Endothelial cell of umbilical vein (primary cell): ENCODE measurements around the gene SPIRE1. TPM values are rescaled to one million over a fixed set of nuclear protein-coding genes. Genes with fewer than 3 reads are reported as not detected.

Source experiments
- BruUV-seq: library from RNA; stranded (reverse); fragments of 400-500 nt; replicated peaks from 2 replicates; lab custom pipeline; 2021; lab: Mats Ljungman, UMichigan
- CTCF ChIA-PET: fragments of 300-600, 350-600 bp; sonication (Branson Sonifier 250); formaldehyde crosslinking; loops from one replicate; lab custom pipeline; 2021; ENCODE audit warnings: antibody characterized with exemption, inconsistent platforms; lab: Charles Lee
- POLR2A ChIA-PET: fragments of 300-600, 350-600 bp; sonication (Branson Sonifier 250); formaldehyde crosslinking; loops from one replicate; lab custom pipeline; 2021; ENCODE audit warnings: antibody characterized with exemption, inconsistent platforms; lab: Charles Lee
- DNase-seq: peaks from one replicate; pipeline ENCODE4 v3.0.0-alpha.2; 2011; ENCODE audit warnings: low read depth, low spot score
- FAIRE-seq: peaks from 2 replicates; lab custom pipeline; 2011; peaks lifted over from hg19 to GRCh38; lab: Jason Lieb, UNC
- H2AFZ ChIP-seq: 2 replicates; pipeline ENCODE4 v1.6.0; 2012; ENCODE audit warnings: low read depth, low read length, control low read depth, inconsistent platforms
- H3K27ac ChIP-seq: 2 replicates; pipeline ENCODE4 v1.5.1; 2011; ENCODE audit warnings: low read depth, mild to moderate bottlenecking, control low read depth, low read length, moderate library complexity; ENCODE audit not compliant: insufficient read depth
- H3K27me3 ChIP-seq, 2 experiments: 2 replicates each; pipeline versions ENCODE4 v1.6.0 to v1.6.1; 2011; ENCODE audit warnings: low read length in 2 of 2, mixed read lengths in 1 of 2; ENCODE audit not compliant: control insufficient read depth in 2 of 2, insufficient read depth in 2 of 2
- H3K36me3 ChIP-seq, 2 experiments: 2 replicates in 1 of 2; 3 replicates in 1 of 2; pipeline ENCODE4 v1.5.1; 2011; ENCODE audit warnings: low read length in 2 of 2, mild to moderate bottlenecking in 1 of 2, moderate library complexity in 1 of 2; ENCODE audit not compliant: control insufficient read depth in 2 of 2, insufficient read depth in 2 of 2; ENCODE audit errors: extremely low read depth in 1 of 2
- H3K4me1 ChIP-seq: 3 replicates; pipeline ENCODE4 v1.5.1; 2011; ENCODE audit warnings: mild to moderate bottlenecking, low read length; ENCODE audit not compliant: control insufficient read depth, insufficient read depth; ENCODE audit errors: extremely low read depth
- H3K4me2 ChIP-seq: 2 replicates; pipeline ENCODE4 v1.6.1; 2011; ENCODE audit warnings: low read length, control low read depth, mixed read lengths; ENCODE audit not compliant: insufficient read depth
- H3K4me3 ChIP-seq, 3 experiments: fragments of 200-600 bp in 1 of 3; sonication (generic), shearing (Covaris generic) in 1 of 3; replicated peaks in 1 of 3; 2 replicates each; pipeline ENCODE4 v1.5.1; 2011 to 2016; ENCODE audit warnings: control low read depth in 3 of 3, low read length in 3 of 3, mild to moderate bottlenecking in 2 of 3, inconsistent platforms in 1 of 3, low read depth in 1 of 3, moderate library complexity in 1 of 3; ENCODE audit not compliant: insufficient read depth in 1 of 3
- H3K79me2 ChIP-seq: 2 replicates; pipeline ENCODE4 v1.6.0; 2012; ENCODE audit warnings: low read length, inconsistent platforms; ENCODE audit not compliant: control insufficient read depth, insufficient read depth
- H3K9ac ChIP-seq: replicated peaks from 2 replicates; pipeline ENCODE3; 2011; ENCODE audit warnings: low read length, control low read depth; ENCODE audit not compliant: insufficient read depth; ENCODE audit errors: extremely low read depth
- H3K9me1 ChIP-seq: replicated peaks from 3 replicates; pipeline ENCODE4 v1.6.0; 2011; ENCODE audit warnings: mild to moderate bottlenecking, low read length; ENCODE audit not compliant: control insufficient read depth, insufficient read depth; ENCODE audit errors: extremely low read depth
- H3K9me3 ChIP-seq: replicated peaks from 2 replicates; pipeline ENCODE4 v1.5.1; 2012; ENCODE audit warnings: low read length, inconsistent platforms; ENCODE audit not compliant: control insufficient read depth, insufficient read depth
- H4K20me1 ChIP-seq: replicated peaks from 2 replicates; pipeline ENCODE3; 2011; ENCODE audit warnings: mild to moderate bottlenecking, low read length; ENCODE audit not compliant: control insufficient read depth, insufficient read depth; ENCODE audit errors: extremely low read depth
- CTCF ChIP-seq, 2 donors: IDR thresholded peaks; 1 replicate in 1 of 2; 2 replicates in 1 of 2; pipeline ENCODE4 v1.5.1; 2011; ENCODE audit warnings: low read length in 2 of 2, mild to moderate bottlenecking in 2 of 2, moderate library complexity in 2 of 2, control low read depth in 1 of 2, inconsistent platforms in 1 of 2, low read depth in 1 of 2; ENCODE audit not compliant: insufficient read depth in 1 of 2; ENCODE audit errors: extremely low read depth in 1 of 2
- EZH2 ChIP-seq: IDR thresholded peaks from 2 replicates; pipeline ENCODE4 v1.6.1; 2012; ENCODE audit warnings: borderline replicate concordance, low read depth, mild to moderate bottlenecking, moderate library complexity, low read length, inconsistent platforms; ENCODE audit not compliant: severe bottlenecking
- FOS ChIP-seq: IDR thresholded peaks from 2 replicates; pipeline ENCODE4 v1.6.1; 2011; ENCODE audit warnings: mild to moderate bottlenecking, low read length, moderate library complexity, borderline replicate concordance; ENCODE audit not compliant: insufficient read depth
- GATA2 ChIP-seq: IDR thresholded peaks from 2 replicates; pipeline ENCODE4 v1.7.0; 2011; ENCODE audit warnings: low read depth, mild to moderate bottlenecking, moderate library complexity, mixed read lengths, low read length; ENCODE audit not compliant: insufficient read length, insufficient read depth
- JUN ChIP-seq: IDR thresholded peaks from 2 replicates; pipeline ENCODE4 v1.6.1; 2011; ENCODE audit warnings: borderline replicate concordance, low read depth; ENCODE audit not compliant: insufficient read length, insufficient read depth
- MAX ChIP-seq: IDR thresholded peaks from 2 replicates; pipeline ENCODE4 v1.6.1; 2011; ENCODE audit not compliant: insufficient read depth, insufficient read length
- MYC ChIP-seq: IDR thresholded peaks from one replicate; pipeline ENCODE4 v1.6.1; 2011; ENCODE audit warnings: mild to moderate bottlenecking, low read depth, low read length
- POLR2A ChIP-seq: IDR thresholded peaks from 2 replicates; pipeline ENCODE4 v1.6.1; 2012; ENCODE audit warnings: low read depth, mild to moderate bottlenecking, control low read depth, low read length
- POLR2AphosphoS5 ChIP-seq: IDR thresholded peaks from 2 replicates; pipeline ENCODE4 v1.6.1; 2012; ENCODE audit warnings: low read depth, mild to moderate bottlenecking, control low read depth, low read length, moderate library complexity; ENCODE audit not compliant: insufficient read depth
- dilution Hi-C: fragments of 300-500 bp; cut with MboI; formaldehyde crosslinking; loops from one replicate; pipeline ENCODE4 v1.15.0; 2019; ENCODE audit warnings: low sequenced_read_pairs; ENCODE audit not compliant: extremely low pct_ligation_motif_present
- intact Hi-C: fragments of 100-400 bp; cut with micrococcal nuclease; formaldehyde crosslinking; loops from one replicate; pipeline ENCODE4 v1.10.0; 2022
- polyA plus RNA-seq, 4 experiments: library from polyadenylated mRNA; depleted of rRNA in 3 of 4; stranded (reverse) in 3 of 4; unstranded in 1 of 4; fragments of >200 nt; gene quantifications; 2 replicates each; pipeline versions ENCODE4 v1.2.1 to v1.2.3, GENCODE V29; 2011 to 2012; ENCODE audit warnings: missing spikeins in 1 of 4
- total RNA-seq: library from RNA; stranded (reverse); gene quantifications from 2 replicates; pipeline ENCODE4 v1.2.3, GENCODE V29; 2021

Gene SPIRE1
- total and polyA plus RNA-seq, 2 donors (not counting 3 experiments of a cell fraction or from before 2014, with no cell fraction given), result 13.1 to 44.0 TPM

GRCh38 chr18:12449051-12449785 is 208.7 kb downstream of the SPIRE1 start:
- no peak overlapping the region for H3K4me3 ChIP-seq
- CTCF ChIA-PET, result no interaction called here
- H3K9me3 ChIP-seq, result no peaks in the 10 kb centered on the region
- no peak overlapping the region for H3K9ac ChIP-seq
- dilution Hi-C loops, result no loop called here
- H3K27ac ChIP-seq, result no peak overlapping the region
- H3K36me3 ChIP-seq, result peaks cover 2 to 13% of the 10 kb centered on the region in 2 experiments
- intact Hi-C loops, result no loop called here
- H4K20me1 ChIP-seq, result no peaks in the 10 kb centered on the region
- H3K4me2 ChIP-seq, result no peak overlapping the region
- no peak for FAIRE-seq
- no peaks in the 10 kb centered on the region for H3K4me1 ChIP-seq
- DNase-seq, result no peak
- no peaks in the 10 kb centered on the region for H3K9me1 ChIP-seq
- H3K27me3 ChIP-seq, result no peaks in the 10 kb centered on the region
- H3K79me2 ChIP-seq, result no peaks in the 10 kb centered on the region
- BruUV-seq, result TSS peak; percentile 16
- POLR2A ChIA-PET, result no interaction called here
- no peak for TF ChIP-seq GATA2
- no peak for TF ChIP-seq MYC
- no peak for TF ChIP-seq POLR2A
- TF ChIP-seq FOS, result no peak
- no peak for TF ChIP-seq MAX
- no peak for TF ChIP-seq POLR2AphosphoS5
- no peak for TF ChIP-seq EZH2
- TF ChIP-seq CTCF (IDR thresholded peaks at IDR 0.05; ENCODE audit: extremely low read depth in 1 of 2, insufficient read depth in 1 of 2, low read depth in 1 of 2, low read length in 2 of 2), result no peak
- no peak for TF ChIP-seq JUN
- no peak overlapping the region for H2AFZ ChIP-seq
